ENCODE data around the gene POP7.

DNA sequence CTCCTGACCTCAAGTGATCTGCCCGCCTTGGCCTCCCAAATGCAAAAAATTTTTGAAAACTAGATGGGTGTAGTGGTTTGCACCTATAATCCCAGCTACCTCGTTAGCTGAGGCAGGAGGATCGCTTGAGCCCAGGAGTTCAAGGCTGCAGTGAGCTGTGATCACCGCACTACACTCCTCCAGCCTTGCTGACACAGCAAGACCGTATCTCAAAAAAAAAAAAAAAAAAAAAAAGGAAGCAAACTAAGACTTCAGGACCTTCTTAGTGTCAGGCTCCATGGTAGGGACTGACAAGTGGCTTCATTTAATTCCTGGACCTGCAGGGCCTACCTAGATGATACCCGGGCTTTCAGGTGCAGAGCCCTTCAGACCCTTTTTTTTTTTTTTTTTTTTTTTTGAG, 2.5 kb downstream of the POP7 start:
- TF ChIP-seq, protein P1, sequence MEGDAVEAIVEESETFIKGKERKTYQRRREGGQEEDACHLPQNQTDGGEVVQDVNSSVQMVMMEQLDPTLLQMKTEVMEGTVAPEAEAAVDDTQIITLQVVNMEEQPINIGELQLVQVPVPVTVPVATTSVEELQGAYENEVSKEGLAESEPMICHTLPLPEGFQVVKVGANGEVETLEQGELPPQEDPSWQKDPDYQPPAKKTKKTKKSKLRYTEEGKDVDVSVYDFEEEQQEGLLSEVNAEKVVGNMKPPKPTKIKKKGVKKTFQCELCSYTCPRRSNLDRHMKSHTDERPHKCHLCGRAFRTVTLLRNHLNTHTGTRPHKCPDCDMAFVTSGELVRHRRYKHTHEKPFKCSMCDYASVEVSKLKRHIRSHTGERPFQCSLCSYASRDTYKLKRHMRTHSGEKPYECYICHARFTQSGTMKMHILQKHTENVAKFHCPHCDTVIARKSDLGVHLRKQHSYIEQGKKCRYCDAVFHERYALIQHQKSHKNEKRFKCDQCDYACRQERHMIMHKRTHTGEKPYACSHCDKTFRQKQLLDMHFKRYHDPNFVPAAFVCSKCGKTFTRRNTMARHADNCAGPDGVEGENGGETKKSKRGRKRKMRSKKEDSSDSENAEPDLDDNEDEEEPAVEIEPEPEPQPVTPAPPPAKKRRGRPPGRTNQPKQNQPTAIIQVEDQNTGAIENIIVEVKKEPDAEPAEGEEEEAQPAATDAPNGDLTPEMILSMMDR (IDR thresholded peaks at IDR 0.05; ENCODE audit: poor library complexity, severe bottlenecking), result no peak
- no peak for TF ChIP-seq RAD21 (conservative IDR thresholded peaks at IDR 0.05)
- TF ChIP-seq EZH2 (IDR thresholded peaks at IDR 0.05; ENCODE audit: borderline replicate concordance, insufficient read depth, low read length, poor library complexity, severe bottlenecking), result no peak
- no peak for TF ChIP-seq MXI1 (conservative IDR thresholded peaks at IDR 0.05; ENCODE audit: poor library complexity, severe bottlenecking)
- TF ChIP-seq TAF1 (IDR thresholded peaks at IDR 0.05; ENCODE audit: low read depth), result no peak
- TF ChIP-seq POLR2AphosphoS5 (IDR thresholded peaks at IDR 0.05), result no peak
- TF ChIP-seq SMC3 (conservative IDR thresholded peaks at IDR 0.05; ENCODE audit: poor library complexity), result no peak
- no peak for TF ChIP-seq REST (IDR thresholded peaks at IDR 0.05; ENCODE audit: borderline replicate concordance)
